Stimulated activated CD8-positive, alpha-beta memory T cell treated with anti-CD3 and anti-CD28 coated beads, Interleukin-4, amount 100 ng/mL, for 4 hours (primary cell): ENCODE results near the gene SLC25A42.
"Not testable (repeated sequence)": the region's sequence is repeated elsewhere in the genome, so short reads cannot be mapped to it uniquely, and the experiment has no call there.

Experiments used
- DNase-seq, 2 donors: peaks; one replicate each; pipeline ENCODE4 v3.0.0-alpha.2; 2020; ENCODE audit warnings: low read depth in 2 of 2, low spot score in 1 of 2

The SLC25A42 gene

DNA sequence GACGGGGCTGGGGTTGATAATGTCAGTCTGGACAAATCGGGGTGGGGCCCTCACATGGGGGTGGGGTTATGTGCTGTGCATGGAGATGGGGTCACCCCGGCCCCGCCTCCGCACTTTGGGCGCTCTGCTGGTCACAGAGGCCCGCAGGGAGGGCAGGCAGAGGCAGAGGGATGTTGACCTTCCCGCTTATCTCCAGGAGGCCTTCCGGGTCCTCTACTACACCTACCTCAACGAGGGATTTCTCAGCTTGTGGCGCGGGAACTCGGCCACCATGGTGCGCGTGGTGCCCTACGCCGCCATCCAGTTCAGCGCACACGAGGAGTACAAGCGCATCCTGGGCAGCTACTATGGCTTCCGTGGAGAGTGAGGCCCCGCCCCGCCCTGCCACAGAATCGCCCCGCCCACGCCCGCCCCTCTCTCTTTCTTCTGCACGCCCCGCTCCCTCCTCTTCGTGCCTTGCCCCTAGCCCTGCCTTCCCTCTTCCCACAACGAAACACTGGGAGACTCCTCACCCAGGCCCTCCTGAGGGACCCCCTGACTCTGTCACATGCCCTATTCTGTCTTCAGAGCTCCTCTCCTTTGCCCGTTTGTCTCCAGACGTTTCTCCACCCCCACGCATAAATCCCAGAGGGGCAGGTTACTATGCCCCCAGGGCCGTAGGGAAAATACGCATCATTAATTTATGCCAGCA, 41.7 kb downstream of the SLC25A42 start:
- DNase-seq: no peak

DNA sequence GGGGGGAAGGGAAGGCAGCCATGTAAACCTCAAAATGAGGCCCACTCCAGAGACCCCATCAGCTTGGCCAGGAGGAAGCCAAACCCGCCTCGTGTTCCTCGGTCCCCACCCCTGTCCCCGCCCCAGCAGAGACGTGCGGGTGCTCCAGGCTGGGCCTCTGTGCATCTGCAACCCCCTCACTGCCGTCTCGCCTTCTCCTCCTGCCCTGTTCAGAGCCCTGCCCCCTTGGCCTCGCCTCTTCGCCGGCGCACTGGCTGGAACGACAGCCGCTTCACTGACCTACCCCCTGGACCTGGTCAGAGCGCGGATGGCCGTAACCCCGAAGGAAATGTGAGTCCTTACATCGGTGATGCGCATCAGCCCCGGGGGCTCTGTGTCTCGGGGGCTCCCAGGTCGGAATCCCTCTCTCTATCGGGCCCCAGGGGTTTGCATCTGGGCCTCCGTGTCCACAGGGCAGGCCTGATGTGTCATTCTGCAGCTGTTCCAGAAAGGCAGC, 42.3 kb downstream of the SLC25A42 start:
- no peak for DNase-seq

DNA sequence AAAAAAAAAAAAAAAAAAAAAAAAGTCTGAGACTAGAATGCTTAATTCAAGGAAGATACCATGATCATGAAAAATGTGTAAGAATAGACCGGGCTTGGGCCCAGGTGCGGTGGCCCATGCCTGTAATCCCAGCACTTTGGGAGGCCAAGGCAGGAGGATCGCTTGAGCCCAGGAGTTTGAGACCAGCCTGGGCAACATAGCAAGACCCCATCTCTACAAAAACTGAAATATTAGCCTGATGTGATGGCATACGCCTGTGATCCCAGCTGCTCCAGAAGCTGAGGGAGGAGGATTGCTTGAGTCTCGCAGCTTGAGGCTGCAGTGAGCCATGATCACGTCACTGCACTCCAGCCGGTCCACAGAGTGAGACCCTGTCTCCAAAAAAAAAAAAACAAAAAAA, 43.1 kb downstream of the SLC25A42 start:
- DNase-seq: not testable (repeated sequence)

DNA sequence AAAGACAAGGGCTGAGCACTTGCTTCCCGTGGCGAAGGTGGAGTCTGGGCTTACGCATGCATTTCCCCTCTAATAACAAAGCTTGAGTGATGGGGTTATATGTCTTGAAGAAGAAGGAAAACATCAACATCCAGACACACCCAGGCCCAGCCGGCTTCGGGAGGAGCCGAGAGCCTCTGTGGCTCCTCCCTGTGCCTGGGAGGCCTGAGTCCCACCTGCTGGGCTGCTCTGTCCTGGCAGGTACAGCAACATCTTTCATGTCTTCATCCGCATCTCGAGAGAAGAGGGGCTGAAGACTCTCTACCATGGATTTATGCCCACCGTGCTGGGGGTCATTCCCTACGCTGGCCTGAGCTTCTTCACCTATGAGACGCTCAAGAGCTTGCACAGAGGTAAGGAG, 43.9 kb downstream of the SLC25A42 start:
- DNase-seq: no peak

DNA sequence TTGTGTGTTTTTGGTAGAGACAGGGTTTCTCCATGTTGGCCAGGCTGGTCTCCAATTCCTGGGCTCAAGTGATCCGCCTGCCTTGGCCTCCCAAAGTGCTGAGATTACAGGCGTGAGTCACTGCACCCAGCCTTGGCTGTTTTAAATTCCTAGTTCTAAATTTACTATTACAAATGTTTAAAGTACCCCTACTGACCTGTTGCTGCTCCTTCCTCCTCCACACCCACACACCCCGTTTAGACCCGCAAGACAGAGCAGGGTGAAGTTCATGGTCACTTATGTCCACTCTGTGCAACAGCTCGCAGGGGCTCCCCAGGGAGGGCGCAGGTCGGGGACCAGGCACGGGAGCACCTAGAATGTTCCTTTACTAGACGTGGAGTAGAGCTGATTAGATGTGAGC, 45.8 kb downstream of the SLC25A42 start:
- no peak for DNase-seq

DNA sequence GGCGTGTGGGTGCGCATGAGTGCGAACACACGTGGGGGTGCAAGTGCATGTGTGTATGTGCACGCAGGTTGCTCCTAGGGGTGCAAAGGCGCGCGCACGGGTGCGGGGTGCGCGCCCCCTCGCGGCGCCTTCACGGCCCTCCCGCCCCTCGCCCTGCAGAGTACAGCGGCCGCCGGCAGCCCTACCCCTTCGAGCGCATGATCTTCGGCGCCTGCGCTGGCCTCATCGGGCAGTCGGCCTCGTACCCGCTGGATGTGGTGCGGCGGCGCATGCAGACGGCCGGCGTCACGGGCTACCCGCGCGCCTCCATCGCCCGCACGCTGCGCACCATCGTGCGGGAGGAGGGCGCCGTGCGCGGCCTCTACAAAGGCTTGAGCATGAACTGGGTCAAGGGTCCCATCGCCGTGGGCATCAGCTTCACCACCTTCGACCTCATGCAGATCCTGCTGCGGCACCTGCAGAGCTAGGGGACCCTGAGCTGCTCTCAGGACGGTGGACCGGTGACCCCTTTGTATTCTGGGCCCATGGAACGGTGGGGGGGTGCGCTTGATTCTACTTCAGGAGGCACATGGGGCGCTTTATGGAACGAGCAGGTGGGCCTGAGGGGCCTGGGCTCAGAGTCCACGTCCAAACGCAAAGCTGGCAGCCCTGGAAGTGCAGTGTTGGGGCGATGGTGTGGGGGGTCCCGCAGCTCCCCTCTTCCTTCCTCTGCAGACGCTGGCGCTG, 46.8 kb downstream of the SLC25A42 start:
- no peak for DNase-seq

DNA sequence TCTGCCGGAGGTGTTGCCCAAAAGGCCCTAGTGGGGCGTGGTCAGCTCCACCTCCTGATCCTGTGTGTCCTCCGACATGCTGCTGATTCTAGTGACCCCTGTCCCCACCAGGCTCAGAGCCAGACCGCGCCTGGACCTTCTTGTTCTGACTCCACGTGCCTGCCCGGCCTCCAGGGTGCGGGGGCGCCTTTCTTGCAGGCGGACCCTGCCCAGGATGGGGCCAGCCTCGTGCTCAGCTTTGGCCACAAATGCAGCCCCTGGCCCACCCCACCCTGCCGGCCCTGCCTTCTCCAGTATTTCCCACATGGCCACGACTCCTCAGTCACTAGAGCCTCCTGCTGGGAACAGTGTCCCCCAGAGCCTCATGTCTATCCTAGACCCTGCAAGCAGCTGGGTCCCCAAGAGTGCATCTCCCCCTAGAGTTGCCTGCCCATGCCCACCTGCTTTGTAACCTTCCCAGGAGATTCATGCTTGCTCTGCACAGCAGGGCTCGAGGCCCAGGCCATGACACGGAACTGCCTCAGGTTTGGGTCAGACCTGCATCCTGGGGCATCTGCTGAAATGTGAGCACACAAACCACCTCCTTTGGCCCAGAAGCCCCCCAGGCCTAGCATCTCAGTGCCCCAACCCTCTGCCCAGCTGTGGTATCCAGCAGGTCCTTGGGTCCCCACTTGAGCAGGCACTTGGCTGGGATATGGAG, 47.5 kb downstream of the SLC25A42 start:
- no peak for DNase-seq

DNA sequence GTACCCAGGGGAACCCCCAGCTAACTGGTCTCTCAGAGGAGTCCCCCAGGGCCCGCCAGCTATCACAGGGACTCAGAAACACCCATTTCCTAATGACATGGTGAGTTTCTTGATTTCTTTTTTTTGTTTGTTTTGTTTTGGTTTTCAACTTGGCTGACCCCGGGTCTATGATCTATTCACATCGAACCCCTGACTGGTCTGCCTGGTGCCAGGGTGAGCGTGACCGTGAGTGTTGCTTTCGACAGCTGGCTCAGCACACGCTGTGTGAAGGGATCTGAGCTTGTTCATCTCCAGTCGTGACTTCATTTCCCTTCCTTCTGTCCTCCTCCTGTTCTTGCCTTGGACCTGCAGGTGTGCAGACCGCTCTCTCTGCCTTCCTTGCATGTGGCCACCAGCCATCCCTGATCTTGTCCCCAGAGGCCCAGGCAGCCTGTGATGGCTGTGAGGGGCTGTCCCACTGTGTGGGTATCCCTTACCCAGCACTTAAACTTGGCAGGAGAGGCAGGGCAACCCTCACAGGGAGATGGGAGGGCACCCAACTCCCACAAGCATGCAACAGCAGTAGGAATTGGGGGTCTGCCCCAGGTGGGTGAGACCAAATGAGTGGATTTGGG, 48.3 kb downstream of the SLC25A42 start:
- DNase-seq: no peak

DNA sequence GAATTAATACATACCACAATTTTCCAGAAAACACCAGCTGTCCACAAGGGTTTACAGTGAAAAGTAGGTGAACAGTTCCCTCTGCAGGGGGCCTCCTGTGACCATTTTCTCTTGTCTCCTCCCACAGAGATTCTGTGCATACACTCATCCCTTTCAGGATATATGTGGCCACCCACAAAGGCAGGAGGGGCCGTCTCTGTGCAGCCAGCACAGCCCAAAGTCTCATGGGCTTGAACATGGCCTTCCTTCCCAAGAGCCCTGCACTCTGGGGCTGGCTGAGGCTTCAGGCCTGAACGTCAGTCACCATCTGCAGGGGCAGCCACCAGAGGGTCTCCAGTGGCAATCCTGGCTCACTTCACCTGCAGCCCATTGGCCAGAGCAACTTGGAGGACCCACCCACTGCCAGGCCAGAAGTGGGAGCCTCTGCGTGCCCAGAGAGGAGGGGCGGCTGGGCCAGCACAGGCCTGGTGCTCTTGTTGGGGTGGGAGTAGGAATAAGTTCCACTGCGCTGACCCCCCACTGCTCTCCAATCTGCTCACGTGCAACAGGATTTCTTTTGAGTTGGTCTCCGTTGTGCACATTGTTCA, 49.3 kb downstream of the SLC25A42 start:
- no peak for DNase-seq

DNA sequence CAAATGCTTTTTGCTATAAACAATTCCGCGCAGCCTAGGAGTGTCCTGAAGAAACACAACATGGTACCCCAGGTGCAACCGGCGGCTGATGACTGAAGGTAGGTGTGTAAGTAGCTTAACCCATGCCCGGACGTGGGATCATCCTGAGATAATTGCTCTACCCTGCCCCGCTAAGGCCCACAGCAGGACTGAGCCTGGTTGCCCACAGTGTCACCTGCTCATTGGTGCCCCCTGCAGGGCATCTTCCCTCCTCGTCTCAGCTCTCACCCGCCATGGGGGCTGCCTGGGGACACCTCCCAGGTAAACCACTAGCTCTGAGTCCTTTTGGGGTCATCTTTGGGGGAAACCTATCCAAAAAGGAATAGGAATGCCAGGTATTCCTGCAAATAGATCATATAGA, 52.2 kb downstream of the SLC25A42 start:
- DNase-seq: no peak

DNA sequence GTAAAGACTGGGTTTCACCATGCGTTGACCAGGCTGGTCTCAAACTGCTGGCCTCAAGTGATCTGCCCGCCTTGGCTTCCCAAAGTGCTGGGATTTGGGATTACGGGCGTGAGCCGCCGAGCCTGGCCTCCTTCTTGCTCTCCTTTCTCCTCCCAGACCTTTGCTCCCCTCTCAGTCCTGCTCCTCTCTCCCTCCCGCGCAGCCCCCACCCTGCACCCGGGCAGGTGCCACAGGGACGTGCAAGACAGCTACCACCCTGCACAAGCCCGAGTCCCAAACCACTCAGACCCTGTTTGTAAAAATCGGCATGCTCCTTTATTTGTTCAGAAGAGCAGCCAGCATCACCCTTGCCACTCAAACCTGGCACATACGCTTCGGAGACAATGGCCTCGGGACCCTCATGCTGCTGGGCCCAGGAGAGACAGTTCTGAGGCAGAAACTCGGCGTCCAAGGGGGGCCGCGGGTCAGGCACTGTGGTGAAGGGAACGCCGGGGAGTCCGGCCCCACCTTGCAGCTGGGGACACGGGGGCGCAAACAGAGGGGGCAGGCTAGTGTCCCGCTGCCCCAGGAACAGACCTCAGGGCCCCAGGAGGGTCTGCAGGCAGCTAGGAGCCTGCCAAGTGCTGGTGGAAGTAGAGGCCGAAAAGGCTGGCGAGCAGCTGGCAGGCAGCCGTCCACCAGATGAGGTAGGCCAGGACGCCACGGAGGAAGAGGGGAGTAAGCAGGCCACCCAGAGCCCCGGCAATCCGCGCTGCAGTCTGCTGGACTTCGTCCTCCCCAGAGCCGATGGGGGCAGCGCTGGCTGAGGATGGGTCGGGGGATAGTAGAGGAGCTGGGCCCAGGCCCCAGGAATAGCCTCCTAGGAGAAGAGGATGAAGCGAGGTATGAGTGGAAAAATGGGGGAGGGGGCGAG, 55.8 kb downstream of the SLC25A42 start:
- DNase-seq: no peak

DNA sequence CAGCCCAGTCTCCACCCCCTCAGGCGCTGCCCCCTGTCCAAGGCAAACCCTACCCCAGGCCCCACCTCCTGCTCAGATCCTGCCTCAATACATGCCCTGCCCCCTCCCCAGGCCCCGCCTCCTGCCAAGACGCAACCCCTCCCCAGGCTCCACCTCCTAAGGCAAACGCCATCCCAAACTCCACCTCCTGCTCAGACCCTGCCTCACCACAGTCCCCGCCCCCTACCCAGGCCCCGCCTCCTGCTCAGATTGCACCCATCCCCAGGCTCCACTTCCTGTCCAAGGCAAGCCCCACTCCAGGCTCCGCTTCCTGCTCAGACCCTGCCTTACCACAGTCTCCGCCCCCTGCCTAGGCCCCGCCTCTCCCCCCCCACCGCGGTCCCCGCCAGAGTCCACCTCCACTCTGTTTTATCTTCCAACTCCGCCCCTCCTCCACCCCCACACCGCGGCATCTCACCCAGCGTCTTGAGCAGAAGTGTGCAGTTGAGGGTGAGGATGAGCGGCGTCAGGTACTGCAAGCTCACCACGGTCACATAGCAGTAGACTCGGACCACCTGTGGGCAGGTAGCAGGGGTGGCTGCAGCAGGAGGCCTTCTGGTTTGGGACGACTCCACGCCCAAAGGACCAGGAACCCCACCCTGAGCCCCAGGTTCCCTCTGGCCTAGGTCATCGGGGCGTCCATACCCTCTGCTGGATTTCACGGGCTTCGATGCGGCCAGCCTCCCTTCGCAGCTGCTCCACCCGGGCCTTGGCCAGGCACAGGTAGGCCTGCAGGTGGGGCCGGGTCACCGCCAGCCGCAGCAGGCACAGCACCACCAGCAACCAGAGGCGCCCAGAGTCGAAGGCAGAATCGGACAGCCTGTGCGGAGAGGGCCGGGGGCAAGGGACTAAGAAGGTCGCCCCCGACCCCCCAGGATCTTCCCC, 56.8 kb downstream of the SLC25A42 start:
- no peak for DNase-seq

DNA sequence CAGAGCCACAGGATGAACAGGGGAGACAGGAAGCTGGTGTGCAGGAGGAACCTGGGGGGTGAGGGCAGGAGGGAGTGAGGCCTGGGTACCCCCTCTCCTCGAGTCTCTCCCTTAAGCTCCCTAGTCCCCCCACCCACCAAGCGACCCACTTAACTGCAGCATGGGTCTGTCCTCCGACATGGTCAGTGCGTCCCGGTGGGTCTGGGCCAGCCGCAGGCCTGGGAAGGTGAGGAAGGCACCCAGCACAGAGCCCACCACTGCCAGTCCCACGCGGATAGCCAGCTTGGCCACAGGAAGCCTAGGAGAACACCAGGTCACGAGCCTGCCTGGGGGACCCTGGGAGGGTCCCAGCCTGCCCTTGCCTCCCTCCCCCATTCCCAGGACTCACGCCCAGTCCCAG, 57.6 kb downstream of the SLC25A42 start:
- DNase-seq: no peak

DNA sequence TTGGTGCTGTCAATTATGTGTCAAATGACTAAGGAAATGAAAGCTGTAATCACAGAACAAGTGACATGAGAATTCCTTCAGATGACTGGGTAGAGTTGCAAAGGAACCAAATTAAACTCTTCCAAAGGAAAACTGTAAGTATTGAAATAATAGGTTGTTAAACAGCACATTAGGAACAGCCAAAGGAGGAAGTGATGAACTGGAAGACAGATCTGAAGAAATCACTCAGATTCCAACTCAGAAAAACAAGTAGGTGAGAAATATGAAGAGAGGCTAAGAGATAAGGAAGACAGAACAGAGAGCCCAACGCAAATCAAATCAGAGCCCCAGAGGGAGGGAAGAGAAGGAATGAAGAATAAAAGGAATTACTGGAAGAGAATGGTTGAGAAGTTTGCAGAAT, 59.1 kb downstream of the SLC25A42 start:
- no peak for DNase-seq

DNA sequence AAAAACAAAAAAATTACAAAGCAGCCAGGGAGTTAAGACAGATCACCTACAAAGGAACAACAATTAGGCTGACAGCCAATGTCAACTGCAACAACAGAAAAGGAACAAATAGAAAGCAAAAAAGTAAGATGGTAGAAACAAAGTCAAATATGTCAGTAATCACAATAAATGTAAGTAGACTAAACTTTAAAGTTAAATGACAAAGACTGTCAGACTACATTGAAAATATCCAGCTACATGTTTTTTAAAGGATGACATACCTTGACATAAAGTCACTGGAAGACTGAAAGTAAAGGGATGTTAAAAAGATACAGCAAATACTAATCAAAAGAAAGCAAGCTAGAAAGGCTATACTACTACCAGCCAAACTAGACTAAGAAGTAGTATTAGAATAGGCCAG, 59.6 kb downstream of the SLC25A42 start:
- DNase-seq: no peak

DNA sequence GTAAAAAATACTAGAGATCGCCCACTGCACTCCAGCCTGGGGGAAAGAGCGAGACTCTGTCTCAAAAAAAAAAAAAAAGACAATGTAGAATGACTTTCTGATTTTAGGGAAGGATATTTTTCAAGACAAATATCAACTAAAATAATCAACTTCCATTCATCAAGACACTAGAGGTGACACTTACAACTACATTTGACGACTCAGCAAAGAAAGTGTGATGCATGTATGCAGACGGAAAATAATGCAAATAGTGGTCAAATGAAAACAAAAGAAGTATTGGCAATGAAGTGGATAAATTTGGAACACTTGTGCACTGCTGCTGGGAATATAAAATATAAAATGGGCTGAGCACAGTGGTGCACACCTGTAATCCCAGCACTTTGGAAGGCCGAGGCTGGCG, 62.3 kb downstream of the SLC25A42 start:
- DNase-seq: no peak

DNA sequence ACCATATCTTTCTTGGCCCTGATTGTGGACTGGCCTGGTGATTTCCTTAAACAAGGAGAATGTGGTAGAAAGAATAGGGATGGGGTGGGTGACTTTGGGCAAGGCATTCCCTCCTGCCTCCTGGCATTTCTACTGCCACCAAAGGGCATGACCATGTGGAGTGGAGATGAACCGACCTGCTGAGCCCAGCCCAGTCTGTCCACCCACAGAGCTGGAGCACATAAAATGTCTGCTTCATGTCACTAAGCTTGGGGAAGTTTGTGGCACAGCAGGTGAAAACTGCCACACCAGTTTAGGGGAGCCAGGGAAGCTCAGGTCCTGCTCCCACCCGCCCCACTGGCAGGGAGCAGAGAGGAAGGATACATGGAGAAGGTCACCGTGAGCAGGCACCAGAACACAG, 68.2 kb downstream of the SLC25A42 start:
- no peak for DNase-seq

DNA sequence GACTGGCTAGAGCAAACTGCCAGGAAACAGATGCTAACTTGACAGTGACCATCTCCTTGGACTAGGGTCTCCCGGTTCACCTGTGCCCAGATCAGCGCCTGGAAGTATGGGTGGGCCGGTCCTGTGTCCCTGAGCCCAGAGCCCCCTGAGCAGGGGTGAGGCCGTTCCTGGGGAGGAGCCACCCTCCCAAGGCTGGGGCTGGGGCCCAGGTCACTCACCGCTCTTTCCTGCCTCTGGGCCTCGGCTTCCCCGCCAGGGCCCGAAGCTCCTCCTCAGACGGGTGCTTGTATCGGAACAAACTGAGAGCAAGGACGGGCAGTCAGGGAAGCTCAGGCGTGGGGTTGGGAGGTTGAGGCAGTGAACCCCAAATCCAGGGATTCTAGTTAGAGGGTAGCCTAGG, 69.1 kb downstream of the SLC25A42 start:
- no peak for DNase-seq

DNA sequence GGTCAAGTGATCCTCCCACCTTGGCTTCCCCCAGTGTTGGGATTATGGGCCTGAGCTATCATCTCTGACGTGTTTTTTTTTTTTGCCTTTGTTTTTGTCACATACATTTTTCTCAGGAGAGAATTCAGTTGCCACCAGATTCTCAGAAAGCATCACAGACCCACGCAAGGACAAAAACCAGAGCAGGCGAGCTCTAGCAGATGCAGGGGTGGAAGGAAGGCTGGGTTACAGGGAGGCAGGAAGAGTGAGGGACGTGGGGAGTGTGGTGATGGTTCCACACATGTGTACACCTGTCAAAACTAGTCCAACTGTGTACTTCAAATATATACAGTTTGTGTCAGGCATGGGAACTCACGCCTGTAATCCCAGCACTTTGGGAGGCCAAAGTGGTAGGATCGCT, 70.2 kb downstream of the SLC25A42 start:
- DNase-seq: no peak
